Measurements from ENCODE around the gene TMEFF1.
"Not testable (repeated sequence)": the region's sequence is repeated elsewhere in the genome, so short reads cannot be mapped to it uniquely, and the experiment has no call there.

- not testable (repeated sequence) for TF ChIP-seq CTCF, POLR2A (IDR thresholded peaks at IDR 0.05)
These were observed 34.4 kb downstream of the TMEFF1 start for GRCh38 chr9:100507350-100507749.

Measured in right lobe of liver (tissue), 4 donors.